Forelimb muscle (tissue), 1 donor: ENCODE results near the gene ZCCHC14. TPM values are rescaled to one million over a fixed set of nuclear protein-coding genes. Genes with fewer than 3 reads are reported as not detected.
"Not testable (repeated sequence)": the region's sequence is repeated elsewhere in the genome, so short reads cannot be mapped to it uniquely, and the experiment has no call there.

Source experiments
- DNase-seq: peaks from one replicate; pipeline ENCODE4 v3.0.0-alpha.2; 2013; ENCODE audit warnings: low read depth
- polyA plus RNA-seq: library from polyadenylated mRNA; unstranded; fragments of 120-200 nt; gene quantifications from one replicate; pipeline ENCODE4 v1.2.1, GENCODE V29; 2013; ENCODE audit not compliant: insufficient read length

The ZCCHC14 gene
- polyA plus RNA-seq, 1 donor = 17.6 TPM

DNA sequence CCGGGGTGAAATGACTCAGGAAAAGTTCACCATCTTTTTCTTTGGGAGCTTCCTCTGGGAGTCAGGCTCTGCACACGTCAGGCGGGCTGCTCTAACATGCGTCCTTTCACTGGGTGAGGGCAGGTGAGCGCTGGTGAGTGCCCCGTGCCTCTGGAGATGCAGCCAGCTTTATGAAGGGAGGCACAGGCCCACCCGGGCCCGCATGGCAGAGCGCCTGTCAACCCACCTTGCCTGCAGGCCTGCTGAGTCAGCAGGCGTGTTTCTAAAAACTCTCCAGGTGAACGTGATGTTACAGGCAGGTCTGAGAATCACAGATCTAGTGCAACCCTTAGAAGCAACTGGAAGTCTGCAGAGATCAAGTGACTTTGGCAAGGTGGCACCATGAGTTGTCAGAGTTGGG is 82.3 kb downstream of the ZCCHC14 start:
- no peak for DNase-seq

DNA sequence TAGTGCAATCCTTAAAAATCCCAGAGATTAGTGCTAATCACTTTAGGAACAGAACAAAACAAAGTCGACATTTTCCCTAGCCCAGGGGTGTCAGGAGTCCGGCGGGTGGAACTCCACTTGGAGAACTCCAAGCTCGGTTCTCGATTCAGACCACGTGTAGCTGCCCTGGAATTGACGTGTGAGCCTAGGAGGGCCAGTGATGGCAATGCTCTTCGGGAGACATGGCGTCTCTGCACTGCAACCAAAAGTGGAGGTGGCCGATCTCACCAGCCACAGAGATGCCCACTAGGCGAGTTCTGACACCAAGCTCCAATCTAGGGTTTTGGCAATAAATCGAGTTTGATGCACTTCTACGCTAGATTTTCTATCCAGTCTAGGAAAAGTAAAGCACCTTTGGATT is 83.0 kb downstream of the ZCCHC14 start:
- no peak for DNase-seq

- no peak for DNase-seq
Observed at GRCh38 chr16:87409153-87409552, 83.7 kb downstream of the ZCCHC14 start.

GRCh38 chr16:87407511-87408112 is 85.2 kb downstream of the ZCCHC14 start:
- DNase-seq = no peak

DNA sequence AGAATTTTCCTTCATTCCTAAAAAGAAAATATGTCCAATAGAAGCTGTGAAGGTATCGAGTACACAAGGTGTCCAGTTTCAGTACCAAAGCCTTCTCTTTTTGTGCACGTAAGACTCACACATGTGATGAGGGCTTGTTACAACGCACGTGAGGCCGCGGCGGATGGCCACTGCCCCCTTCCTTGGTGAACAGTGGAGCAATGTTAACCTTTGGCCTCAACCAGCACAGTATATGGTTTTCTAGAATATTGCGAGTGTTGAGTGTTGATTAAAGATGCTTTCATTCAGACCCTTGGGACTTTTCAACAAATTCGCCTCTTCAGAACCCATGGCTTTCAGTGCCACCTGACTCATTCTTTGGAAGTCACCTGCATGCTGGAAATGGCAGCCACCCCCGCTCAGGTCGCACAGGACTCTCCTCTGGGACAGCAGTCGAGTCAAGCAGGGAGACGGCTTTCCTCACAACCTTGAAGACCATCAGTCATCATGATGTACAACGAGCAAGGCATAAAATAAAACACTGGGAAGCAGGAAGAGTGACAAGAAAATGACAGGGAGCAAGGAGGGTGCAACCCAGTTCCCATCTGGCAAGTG is 86.2 kb downstream of the ZCCHC14 start:
- DNase-seq = no peak

GRCh38 chr16:87404764-87405625 is 87.8 kb downstream of the ZCCHC14 start:
- DNase-seq = no peak

GRCh38 chr16:87395181-87395842 is 97.5 kb downstream of the ZCCHC14 start:
- no peak for DNase-seq

DNA sequence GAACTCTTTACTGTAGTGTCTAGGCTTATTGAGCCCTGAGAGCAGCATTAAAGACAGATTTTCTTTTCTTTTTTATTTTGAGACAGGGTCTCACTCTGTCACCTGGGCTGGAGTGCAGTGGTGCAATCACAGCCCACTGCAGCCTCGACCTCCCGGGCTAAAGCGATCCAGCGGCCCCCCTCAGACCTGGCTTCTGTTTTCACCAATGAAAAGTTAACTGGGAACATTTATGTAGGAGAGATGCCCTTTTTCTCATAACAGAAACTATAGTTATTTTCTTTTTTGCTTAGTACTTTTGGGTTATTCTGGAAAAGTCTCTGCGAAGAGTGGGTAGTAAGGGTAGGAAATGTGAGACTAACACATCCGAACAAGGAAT is 99.2 kb downstream of the ZCCHC14 start:
- no peak for DNase-seq

GRCh38 chr16:87392821-87393679 is 99.8 kb downstream of the ZCCHC14 start:
- DNase-seq = no peak

DNA sequence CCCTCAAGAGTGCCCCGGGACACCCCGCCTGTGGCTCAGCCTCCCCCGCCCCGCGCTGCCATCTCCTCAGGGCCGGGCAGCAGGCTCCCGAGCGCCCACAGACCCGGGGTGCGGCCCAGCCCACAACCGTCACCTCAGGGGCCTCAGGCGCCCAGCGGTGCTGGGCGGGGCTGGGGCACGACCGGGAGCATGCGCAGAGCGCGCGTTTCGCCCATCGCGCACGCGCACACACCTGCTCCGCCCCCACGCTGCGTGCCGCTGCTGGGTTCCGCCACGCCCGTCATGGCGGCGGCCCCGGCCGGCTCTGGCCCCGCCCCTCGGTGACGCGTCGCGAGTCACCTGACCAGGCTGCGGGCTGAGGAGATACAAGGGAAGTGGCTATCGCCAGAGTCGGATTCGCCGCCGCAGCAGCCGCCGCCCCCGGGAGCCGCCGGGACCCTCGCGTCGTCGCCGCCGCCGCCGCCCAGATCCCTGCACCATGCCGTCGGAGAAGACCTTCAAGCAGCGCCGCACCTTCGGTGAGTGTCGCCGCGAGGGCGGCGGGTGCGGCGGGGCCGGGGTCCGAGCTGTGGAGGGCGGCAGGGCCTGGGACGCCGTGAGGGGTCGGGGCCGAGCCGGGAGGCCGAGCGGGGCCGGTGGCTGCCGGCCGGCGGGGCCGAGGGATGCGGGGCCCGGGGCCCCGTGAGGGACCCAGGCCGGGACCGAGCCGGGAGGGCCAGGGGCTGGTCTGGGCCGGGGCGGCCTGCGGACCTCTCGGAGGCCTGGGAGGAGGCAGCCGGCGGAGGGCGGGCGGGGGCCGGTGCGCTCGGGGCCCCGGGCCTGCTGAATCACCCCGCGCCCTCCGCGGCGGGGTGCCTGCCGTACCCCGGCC is 100.6 kb downstream of the ZCCHC14 start, which contains the start of gene MAP1LC3B:
Gene MAP1LC3B, plus strand, starts transcription at position 387 of the 871 bp plus-strand sequence. Its CDS starts 92 bp downstream, at position 479.
- DNase-seq = peak; percentile 88

GRCh38 chr16:87391324-87391949 is 101.4 kb downstream of the ZCCHC14 start:
- no peak for DNase-seq

DNA sequence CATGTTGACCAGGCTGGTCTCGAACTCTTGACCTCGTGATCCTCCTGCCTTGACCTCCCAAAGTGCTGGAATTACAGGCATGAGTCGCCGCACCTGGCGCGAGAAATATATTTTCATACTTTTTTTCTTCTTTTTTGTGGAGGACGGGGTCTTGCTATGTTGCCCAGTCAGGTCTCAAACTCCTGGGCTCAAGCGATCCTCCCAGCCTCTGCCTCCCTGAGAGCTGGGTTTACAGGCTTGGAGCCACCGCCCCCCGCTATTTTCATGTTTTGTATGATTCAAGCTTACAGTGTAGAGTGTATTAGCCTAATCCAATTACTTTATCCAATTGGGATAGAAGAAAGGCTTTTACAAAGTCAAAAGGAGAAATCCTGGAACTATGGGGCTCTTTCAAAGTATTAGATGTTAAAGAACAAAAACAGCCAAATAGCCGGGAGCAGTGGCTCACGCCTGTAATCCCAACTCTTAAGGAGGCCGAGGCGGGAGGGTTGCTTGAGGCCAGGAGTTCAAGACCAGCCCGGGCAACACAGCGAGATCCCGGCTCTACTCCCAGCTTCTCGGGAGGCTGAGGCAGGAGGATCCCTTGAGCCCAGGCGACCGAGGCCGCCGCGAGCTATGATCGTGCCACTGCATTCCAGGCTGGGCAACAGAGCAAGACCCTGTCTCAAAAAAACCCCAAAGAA is 102.0 kb downstream of the ZCCHC14 start:
- no peak for DNase-seq

DNA sequence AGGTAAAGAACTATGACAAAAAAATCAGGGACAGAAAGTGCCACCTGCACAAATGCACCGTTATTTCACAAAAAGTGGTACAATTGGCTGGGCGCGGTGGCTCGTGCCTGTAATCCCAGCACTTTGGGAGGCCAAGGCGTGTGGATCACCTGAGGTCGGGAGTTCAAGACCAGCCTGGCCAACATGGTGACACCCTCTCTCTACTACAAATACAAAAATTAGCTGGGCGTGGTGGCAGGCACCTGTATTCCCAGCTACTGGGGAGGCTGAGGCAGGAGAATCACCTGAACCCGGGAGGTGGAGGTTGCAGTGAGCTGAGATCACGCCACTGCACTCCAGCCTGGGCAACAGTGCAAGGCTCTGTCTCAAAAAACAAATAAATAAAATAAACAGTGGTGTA is 102.9 kb downstream of the ZCCHC14 start:
- not testable (repeated sequence) for DNase-seq

DNA sequence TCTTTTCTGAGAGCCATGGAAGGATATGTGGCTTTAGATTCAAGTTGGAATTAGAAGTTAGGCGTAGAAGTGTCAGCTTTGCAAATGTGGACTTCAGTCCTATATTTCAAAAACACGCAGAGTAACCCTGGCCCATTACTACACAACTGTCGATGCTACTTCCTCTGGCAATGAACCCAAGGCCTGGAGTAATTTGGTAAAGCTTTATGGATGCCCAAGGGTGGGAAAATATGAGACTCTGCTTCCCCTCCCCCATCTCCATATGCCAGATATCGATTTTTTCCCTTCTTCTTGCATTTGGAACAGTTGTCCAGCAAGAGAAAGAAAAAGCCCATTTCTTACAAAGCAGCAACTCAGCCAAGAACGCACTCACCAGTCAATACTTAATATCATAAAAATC is 103.6 kb downstream of the ZCCHC14 start:
- no peak for DNase-seq

GRCh38 chr16:87388818-87389134 is 104.0 kb downstream of the ZCCHC14 start:
- no peak for DNase-seq

DNA sequence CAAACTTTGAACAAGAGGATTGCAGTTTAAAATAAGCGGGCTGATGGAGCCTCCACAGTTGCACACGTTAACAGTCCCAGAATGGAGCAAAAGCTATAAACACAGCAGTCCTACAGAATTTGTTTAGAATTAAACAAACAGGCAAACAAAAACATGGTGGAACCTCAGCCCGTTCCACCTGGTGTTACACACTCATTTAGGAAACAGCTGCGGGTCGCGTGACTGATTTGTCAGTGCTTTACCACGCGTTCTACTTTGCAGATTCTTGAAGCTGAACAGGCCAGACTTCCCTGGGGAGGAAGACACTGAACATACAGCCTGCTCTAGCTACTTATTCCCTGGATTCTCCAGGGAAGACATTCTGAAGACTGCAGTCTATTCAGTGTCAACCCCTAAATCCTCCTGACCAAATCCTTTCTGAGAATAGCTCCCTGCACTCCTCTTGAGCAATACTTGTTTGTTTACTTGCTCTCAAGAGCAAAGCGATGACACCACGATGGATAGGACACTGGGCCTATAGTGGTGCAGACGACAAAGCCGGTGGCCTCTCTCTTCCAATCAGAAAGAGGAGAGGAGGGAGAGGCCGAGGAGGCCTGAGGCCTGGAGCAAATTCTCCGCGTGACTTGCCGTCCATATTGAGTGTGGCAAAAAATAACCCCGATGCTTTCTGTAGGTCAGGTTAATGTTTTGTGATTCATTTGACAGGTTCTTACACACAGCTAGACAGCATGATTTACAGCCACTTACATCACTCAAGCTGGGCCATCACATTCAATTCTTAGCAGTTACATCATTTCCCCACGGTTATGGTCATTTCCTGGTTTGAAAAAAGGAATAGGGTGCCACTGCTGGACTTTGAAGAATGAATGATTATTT is 104.6 kb downstream of the ZCCHC14 start:
- DNase-seq = peak; percentile 99

- not testable (repeated sequence) for DNase-seq
Observed at GRCh38 chr16:87384875-87385167, 108.0 kb downstream of the ZCCHC14 start.

DNA sequence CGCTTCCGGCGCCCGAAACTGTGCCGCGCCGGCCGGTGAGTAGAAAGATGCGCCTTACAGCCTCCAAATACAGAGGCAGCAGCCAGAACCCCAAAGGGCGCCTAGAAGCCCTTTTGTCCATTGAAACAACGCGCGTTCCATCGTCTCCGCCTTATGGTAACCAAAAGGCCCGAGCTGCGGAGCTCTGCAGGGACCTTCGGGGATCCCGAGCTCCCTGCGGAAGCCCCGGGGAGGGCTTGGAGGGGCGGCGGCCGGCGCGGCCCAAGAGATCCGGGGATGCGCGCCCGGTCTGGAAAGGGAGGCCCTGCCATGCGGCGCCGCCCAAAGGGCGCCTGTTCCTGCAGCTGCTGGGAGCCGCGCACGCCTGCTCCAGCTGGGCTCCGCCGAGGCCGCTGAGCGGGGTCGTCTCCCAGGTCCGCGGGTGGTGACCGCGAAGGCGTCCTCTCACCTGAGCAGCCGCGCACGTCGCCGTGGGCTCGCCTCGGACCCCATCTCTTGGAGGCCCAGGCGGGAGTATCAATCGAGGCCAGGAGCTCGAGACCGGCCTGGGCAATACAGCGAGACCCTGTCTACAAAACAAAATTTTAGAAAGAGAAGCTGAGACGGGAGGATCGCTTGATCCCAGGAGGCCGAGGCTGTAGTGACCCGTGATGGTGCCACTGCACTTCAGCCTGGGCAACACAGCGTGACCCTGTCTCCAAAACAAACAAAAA is 108.5 kb downstream of the ZCCHC14 start:
- no peak for DNase-seq
